NB4 (cell line): ENCODE results near the gene POLR2I.
"Not testable (repeated sequence)": the region's sequence is repeated elsewhere in the genome, so short reads cannot be mapped to it uniquely, and the experiment has no call there.

Source experiments
- POLR2A ChIP-seq: IDR thresholded peaks from 2 replicates; pipeline ENCODE4 v1.6.1; 2011; ENCODE audit warnings: mild to moderate bottlenecking; ENCODE audit not compliant: insufficient read length; ENCODE audit errors: extremely low read depth
- TF ChIP-seq, protein P1 (sequence below): IDR thresholded peaks from one replicate; pipeline ENCODE4 v1.5.1; 2012; ENCODE audit warnings: low read depth, low read length

- TF ChIP-seq, protein P1, sequence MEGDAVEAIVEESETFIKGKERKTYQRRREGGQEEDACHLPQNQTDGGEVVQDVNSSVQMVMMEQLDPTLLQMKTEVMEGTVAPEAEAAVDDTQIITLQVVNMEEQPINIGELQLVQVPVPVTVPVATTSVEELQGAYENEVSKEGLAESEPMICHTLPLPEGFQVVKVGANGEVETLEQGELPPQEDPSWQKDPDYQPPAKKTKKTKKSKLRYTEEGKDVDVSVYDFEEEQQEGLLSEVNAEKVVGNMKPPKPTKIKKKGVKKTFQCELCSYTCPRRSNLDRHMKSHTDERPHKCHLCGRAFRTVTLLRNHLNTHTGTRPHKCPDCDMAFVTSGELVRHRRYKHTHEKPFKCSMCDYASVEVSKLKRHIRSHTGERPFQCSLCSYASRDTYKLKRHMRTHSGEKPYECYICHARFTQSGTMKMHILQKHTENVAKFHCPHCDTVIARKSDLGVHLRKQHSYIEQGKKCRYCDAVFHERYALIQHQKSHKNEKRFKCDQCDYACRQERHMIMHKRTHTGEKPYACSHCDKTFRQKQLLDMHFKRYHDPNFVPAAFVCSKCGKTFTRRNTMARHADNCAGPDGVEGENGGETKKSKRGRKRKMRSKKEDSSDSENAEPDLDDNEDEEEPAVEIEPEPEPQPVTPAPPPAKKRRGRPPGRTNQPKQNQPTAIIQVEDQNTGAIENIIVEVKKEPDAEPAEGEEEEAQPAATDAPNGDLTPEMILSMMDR = not testable (repeated sequence)
- not testable (repeated sequence) for TF ChIP-seq POLR2A
Measured at GRCh38 chr19:36131221-36131620, 16.5 kb upstream of the POLR2I start.
